Tibial artery (tissue), 4 donors: Measurements from ENCODE around the gene RAMAC.
"Not testable (repeated sequence)": the region's sequence is repeated elsewhere in the genome, so short reads cannot be mapped to it uniquely, and the experiment has no call there.

Experiments
- DNase-seq, 2 donors: peaks; one replicate each; pipeline ENCODE4 v3.0.0-alpha.2; 2019
- H3K27ac ChIP-seq, 2 donors: fragments of 200-600 bp; sonication (generic) in 1 of 2; 1 replicate in 1 of 2; 2 replicates in 1 of 2; pipeline ENCODE4 v1.5.1; 2018 to 2019; ENCODE audit warnings: mild to moderate bottlenecking in 1 of 2
- H3K27me3 ChIP-seq, 2 donors: fragments of 200-600 bp; sonication (generic) in 1 of 2; one replicate each; pipeline versions ENCODE4 v1.5.1 to v1.6.0; 2016 to 2019
- H3K36me3 ChIP-seq, 3 donors: fragments of 200-600 bp; sonication (generic) in 2 of 3; one replicate each; pipeline ENCODE4 v1.5.1; 2016 to 2019; ENCODE audit warnings: mild to moderate bottlenecking in 2 of 3
- H3K4me1 ChIP-seq, 4 donors: fragments of 200-600 bp; sonication (generic) in 2 of 4; 1 replicate in 3 of 4; 2 replicates in 1 of 4; pipeline ENCODE4 v1.5.1; 2016 to 2019
- H3K4me3 ChIP-seq, 2 donors: fragments of 200-600 bp; sonication (generic) in 1 of 2; 1 replicate in 1 of 2; 2 replicates in 1 of 2; pipeline ENCODE4 v1.5.1; 2018 to 2019; ENCODE audit warnings: mild to moderate bottlenecking in 2 of 2
- H3K9me3 ChIP-seq, 3 donors: fragments of 200-600 bp; sonication (generic) in 1 of 3; one replicate each; pipeline ENCODE4 v1.5.1; 2016 to 2019
- intact Hi-C: fragments of 100-400 bp; cut with DNase I; formaldehyde crosslinking; loops from one replicate; pipeline ENCODE4 v1.15.0; 2023; ENCODE audit warnings: low total_unique reads
- TF ChIP-seq, protein P1 (sequence below), 2 experiments: fragments of 200-600 bp in 1 of 2; fragments of 450-650 bp in 1 of 2; IDR thresholded peaks; one replicate each; pipeline ENCODE4 v1.5.1; 2017 to 2019; ENCODE audit warnings: antibody characterized with exemption in 2 of 2, mild to moderate bottlenecking in 1 of 2, moderate library complexity in 1 of 2

RAMAC gene

DNA sequence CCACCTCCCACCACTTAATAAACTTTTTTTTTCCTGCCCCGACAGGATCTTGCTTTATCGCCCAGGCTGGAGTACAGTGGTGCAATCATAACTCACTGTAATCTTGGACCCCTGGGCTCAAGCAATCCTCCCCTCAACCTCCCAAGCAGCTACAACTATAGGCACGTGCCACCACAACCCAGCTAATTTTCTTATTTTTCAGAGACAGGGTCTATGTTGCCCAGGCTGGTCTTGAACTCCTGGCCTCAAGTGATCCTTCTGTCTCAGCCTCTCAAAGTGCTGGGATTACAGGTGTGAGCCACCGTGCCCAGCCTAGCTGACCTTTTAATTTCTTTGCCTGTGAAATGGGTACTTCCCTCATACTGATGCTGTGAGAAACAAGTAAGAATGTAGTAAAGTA, 29.4 kb downstream of the RAMAC start:
- TF ChIP-seq, protein P1, sequence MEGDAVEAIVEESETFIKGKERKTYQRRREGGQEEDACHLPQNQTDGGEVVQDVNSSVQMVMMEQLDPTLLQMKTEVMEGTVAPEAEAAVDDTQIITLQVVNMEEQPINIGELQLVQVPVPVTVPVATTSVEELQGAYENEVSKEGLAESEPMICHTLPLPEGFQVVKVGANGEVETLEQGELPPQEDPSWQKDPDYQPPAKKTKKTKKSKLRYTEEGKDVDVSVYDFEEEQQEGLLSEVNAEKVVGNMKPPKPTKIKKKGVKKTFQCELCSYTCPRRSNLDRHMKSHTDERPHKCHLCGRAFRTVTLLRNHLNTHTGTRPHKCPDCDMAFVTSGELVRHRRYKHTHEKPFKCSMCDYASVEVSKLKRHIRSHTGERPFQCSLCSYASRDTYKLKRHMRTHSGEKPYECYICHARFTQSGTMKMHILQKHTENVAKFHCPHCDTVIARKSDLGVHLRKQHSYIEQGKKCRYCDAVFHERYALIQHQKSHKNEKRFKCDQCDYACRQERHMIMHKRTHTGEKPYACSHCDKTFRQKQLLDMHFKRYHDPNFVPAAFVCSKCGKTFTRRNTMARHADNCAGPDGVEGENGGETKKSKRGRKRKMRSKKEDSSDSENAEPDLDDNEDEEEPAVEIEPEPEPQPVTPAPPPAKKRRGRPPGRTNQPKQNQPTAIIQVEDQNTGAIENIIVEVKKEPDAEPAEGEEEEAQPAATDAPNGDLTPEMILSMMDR (IDR thresholded peaks at IDR 0.05): no peak

DNA sequence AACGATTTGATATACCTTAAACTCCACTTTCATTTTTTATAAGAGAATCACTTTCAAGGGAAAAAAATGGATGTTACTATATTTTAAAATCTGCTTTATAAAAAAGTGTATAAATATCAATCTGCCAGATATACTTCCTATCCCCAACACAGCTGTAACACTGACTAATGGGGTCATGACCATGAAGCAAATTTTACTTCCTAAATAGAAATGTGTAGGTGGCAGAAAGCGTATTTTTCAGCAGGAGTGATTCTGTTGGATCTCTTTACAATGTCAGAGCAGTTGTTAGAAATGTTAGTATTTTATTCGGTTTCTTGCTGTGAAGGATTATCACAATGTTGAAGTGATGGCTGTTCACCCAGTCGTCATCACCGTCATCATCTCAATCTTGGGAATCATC, 30.9 kb downstream of the RAMAC start:
- TF ChIP-seq, protein P1 (IDR thresholded peaks at IDR 0.05): no peak
- intact Hi-C loops: loop anchor here (10.0 kb wide), 1 partner anchor 88 kb away; the partner anchor contains the start of gene TM6SF1
- no peak overlapping the region for H3K27ac ChIP-seq
- peaks cover 0 to 9% (median 5%) of the 10 kb centered on the region in 4 donors for H3K4me1 ChIP-seq
- no peak overlapping the region for H3K4me3 ChIP-seq
- no peaks in the 10 kb centered on the region for H3K9me3 ChIP-seq
- no peaks in the 10 kb centered on the region for H3K27me3 ChIP-seq
- DNase-seq: no peak
- peaks cover 29 to 40% (median 33%) of the 10 kb centered on the region in 3 donors for H3K36me3 ChIP-seq

More for the DNA sequence above, 29.4 kb downstream of the RAMAC start:
- DNase-seq: no peak
- Histone ChIP-seq H3K27me3 (no peaks in the 10 kb centered on the region), H3K36me3 (peaks cover 26 to 39% (median 30%) of the 10 kb centered on the region in 3 donors), H3K4me1 (peaks cover 1 to 16% (median 11%) of the 10 kb centered on the region in 4 donors), H3K9me3 (no peaks in the 10 kb centered on the region), H3K4me3 (no peak overlapping the region), H3K27ac (no peak overlapping the region)
- intact Hi-C loops: loop anchor here (10.0 kb wide), 1 partner anchor 89 kb away; the partner anchor contains the start of gene TM6SF1

DNA sequence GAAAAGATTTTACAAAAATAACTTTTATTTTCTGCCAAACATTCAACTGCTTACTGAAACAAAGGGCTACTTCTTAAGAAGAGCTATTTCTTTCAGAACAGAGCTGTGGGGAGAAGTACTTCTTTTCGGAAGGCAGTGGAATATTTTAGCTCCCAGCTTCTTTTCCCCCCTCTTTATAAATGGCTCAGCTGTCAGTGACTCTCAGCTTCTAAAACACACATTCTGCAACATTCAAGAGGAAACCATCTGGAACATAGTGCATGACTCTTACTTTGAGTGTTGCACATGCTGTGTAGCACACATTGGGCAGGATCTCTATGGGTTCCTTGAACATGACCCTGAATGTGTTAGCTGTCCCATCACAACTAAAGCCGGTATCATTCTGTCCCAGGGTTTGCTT, 32.4 kb downstream of the RAMAC start:
- Histone ChIP-seq H3K36me3 (peaks cover 29 to 40% (median 33%) of the 10 kb centered on the region in 3 donors), H3K9me3 (no peaks in the 10 kb centered on the region), H3K27ac (no peak overlapping the region), H3K4me3 (no peak overlapping the region), H3K4me1 (no peaks in the 10 kb centered on the region), H3K27me3 (no peaks in the 10 kb centered on the region)
- DNase-seq: no peak
- intact Hi-C loops: loop anchor here (10.0 kb wide), 1 partner anchor 86 kb away; the partner anchor contains the start of gene TM6SF1
- TF ChIP-seq, protein P1 (IDR thresholded peaks at IDR 0.05): no peak

DNA sequence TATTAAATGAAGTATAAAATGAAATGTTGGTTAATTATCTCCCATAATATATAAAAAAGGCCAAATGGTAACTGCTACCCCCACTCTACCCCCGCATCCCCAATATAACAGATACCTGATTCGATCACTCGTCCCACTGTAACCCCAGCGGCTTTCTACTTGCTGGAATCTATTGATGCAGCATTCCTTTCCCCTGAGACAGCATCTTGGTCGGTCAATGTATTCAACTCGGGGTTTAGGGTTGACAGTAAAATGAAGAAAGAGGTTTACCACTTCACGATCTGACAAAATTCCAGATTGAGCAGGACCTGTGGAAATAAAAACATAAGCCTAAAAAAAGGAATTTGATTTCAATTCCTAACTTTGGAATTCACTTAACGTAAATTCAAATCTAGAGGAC, 44.0 kb downstream of the RAMAC start:
- TF ChIP-seq, protein P1 (IDR thresholded peaks at IDR 0.05): no peak
- DNase-seq: no peak
- intact Hi-C loops: no loop called here
- Histone ChIP-seq H3K4me1 (no peaks in the 10 kb centered on the region), H3K36me3 (peaks cover 12 to 48% (median 37%) of the 10 kb centered on the region in 3 donors), H3K27ac (no peak overlapping the region), H3K27me3 (no peaks in the 10 kb centered on the region), H3K4me3 (no peak overlapping the region), H3K9me3 (no peaks in the 10 kb centered on the region)

DNA sequence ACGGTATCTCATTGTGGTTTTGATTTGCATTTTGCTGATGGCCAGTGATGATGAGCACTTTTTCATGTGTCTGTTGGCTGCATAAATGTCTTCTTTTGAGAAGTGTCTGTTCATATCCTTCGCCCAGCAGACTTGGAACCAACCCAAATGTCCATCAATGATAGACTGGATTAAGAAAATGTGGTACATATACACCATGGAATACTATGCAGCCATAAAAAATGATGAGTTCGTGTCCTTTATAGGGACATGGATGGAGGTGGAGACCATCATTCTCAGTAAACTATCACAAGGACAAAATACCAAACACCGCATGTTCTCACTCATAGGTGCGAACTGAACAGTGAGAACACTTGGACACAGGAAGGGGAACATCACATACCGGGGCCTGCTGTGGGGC, 45.2 kb downstream of the RAMAC start:
- H3K4me1 ChIP-seq, H3K27ac ChIP-seq, H3K27me3 ChIP-seq, intact Hi-C loops, DNase-seq, H3K4me3 ChIP-seq, H3K9me3 ChIP-seq: not testable (repeated sequence)
- H3K36me3 ChIP-seq: peaks cover 12 to 48% (median 32%) of the 10 kb centered on the region in 3 donors

DNA sequence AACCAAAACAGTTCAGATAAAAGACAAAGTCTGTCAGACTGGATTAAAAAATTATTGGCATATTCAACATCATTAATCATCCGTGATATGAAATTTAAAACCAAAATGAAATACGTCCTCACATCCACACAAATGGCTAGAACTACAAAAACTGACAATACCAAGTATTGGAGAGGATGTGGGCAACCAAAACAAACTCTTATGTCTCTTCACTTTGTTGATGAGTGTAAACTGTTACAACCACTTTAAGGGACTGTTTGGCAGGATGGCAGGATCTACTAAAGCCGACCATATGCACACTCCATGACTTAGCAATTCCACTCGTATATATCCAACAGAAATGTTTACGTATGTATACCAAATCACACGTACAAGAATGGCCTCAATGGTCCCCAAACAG, 50.2 kb downstream of the RAMAC start:
- peaks cover 11 to 45% (median 25%) of the 10 kb centered on the region in 3 donors for H3K36me3 ChIP-seq
- no peak for DNase-seq
- H3K4me1 ChIP-seq: no peaks in the 10 kb centered on the region
- H3K4me3 ChIP-seq: no peak overlapping the region
- TF ChIP-seq, protein P1 (IDR thresholded peaks at IDR 0.05): no peak
- H3K27me3 ChIP-seq: no peaks in the 10 kb centered on the region
- H3K27ac ChIP-seq: no peak overlapping the region
- peaks cover 0 to 5% (median 0%) of the 10 kb centered on the region in 3 donors for H3K9me3 ChIP-seq
- intact Hi-C loops: no loop called here
